Measurements from ENCODE around the gene LNX1.
"Not testable (repeated sequence)": the region's sequence is repeated elsewhere in the genome, so short reads cannot be mapped to it uniquely, and the experiment has no call there.

The LNX1 gene

GRCh38 chr4:53476232-53477037 lies 114.9 kb downstream of the LNX1 start:
- no peak for DNase-seq (ENCODE audit: extremely low read depth in 1 of 2, low read depth in 1 of 2)

- not testable (repeated sequence) for DNase-seq (ENCODE audit: extremely low read depth in 1 of 2, low read depth in 1 of 2)
Observed at GRCh38 chr4:53466576-53466975, 124.7 kb downstream of the LNX1 start.

GRCh38 chr4:53465891-53466290 lies 125.4 kb downstream of the LNX1 start:
- DNase-seq (ENCODE audit: extremely low read depth in 1 of 2, low read depth in 1 of 2) = no peak

GRCh38 chr4:53465281-53465680 lies 126.0 kb downstream of the LNX1 start:
- DNase-seq (ENCODE audit: extremely low read depth in 1 of 2, low read depth in 1 of 2) = no peak

DNA sequence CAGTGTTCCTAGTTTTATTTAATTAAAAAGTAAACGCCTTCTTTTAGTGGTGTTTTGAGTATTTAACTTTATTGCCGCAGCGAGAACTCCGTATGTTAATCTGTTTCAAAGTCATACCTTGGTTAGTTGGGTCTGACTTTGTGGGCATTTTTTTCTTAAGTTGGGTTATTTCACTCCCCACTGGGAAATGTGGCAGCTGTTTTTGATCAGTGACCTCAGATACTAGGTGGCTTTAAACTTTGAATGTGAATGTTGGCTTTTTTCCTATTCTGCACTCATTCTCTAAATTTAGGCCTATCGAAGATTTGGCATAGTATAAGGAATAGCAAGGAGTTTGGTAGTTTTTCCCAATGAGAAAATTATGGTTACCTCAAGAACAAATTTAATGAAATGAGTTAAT lies 127.9 kb downstream of the LNX1 start:
- no peak for DNase-seq (ENCODE audit: extremely low read depth in 1 of 2, low read depth in 1 of 2)

GRCh38 chr4:53461244-53461643 lies 130.0 kb downstream of the LNX1 start:
- DNase-seq (ENCODE audit: extremely low read depth in 1 of 2, low read depth in 1 of 2) = no peak

DNA sequence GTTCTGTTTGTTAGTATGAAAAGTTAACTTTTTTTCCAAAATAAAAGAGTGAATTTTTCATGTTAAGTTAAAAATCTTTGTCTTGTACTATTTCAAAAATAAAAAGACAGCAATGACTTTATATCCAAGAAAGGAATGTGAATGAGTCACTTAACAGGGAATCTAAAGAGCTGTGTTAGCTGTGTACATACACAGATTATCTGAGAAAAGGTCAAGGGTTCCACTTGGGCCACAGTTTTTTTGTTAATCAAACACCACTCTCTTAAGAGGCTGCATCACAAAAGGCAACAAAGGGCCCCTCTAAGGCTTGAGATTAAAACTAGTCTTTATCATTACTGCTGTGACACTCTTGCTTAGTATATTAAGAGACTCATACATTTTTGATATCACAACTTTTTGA lies 131.7 kb downstream of the LNX1 start:
- no peak for DNase-seq (ENCODE audit: extremely low read depth in 1 of 2, low read depth in 1 of 2)

DNA sequence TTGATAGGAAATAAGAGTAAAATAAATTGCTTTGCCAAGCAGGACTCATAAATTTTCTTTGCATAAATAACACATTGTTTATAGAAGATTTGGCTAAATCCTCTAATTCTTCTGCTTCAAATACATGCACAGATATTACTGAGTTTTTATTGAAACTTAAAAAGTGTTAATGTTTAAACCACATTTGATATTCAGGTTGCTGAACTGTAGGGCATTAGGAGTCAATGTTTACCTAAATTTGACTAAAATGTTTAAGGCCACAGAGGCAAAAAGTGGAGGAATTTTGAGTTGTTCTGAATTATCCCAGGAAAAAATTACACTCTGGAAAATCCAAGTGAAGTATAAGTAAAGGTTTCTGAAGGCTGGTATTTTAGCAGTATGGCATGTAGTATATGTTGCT lies 135.1 kb downstream of the LNX1 start:
- no peak for DNase-seq (ENCODE audit: extremely low read depth in 1 of 2, low read depth in 1 of 2)

- DNase-seq (ENCODE audit: extremely low read depth in 1 of 2, low read depth in 1 of 2) = no peak
Observed at GRCh38 chr4:53455766-53456165, 135.5 kb downstream of the LNX1 start.

GRCh38 chr4:53453385-53453784 lies 137.9 kb downstream of the LNX1 start:
- DNase-seq (ENCODE audit: extremely low read depth in 1 of 2, low read depth in 1 of 2) = no peak

- no peak for DNase-seq (ENCODE audit: extremely low read depth in 1 of 2, low read depth in 1 of 2)
Observed at GRCh38 chr4:53450773-53451172, 140.5 kb downstream of the LNX1 start.

DNA sequence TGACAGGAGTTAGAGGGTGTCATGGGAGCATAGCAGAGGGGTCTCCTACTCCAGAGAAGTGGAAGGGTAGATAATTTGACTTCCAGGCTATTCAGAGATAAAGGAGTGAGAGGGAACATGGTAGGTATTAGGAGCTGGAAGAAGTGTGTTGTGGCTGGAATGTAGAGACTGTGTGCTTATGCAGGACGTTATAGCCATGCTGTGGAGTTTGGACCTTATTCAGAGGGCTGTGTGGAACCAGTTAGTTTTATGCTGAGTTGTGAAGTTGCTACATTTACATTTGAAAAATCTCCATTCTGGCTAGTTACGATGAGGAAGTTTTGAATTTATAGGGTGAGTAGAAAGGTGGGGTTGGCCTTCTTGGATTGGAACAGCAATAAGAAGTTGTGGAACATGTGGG lies 146.3 kb downstream of the LNX1 start:
- no peak for DNase-seq (ENCODE audit: extremely low read depth in 1 of 2, low read depth in 1 of 2)

DNA sequence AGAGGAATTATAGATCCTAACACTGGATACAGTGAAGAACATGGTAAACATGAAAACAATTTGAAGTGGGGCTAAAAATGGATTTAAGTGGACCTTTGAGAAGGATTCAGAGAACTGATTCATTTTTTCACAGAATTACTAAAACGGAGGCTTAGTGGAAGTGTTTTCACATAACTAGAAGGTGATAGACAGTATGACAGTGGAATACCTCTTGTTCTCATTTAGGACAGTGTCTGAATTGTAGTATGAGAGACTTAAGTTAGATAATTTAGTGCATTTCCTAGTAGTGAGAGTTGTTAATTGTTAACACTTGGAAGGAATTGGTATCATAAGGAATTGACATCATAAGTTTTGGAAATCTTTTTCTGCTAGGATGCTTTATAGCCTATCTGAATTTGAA lies 149.7 kb downstream of the LNX1 start:
- no peak for DNase-seq (ENCODE audit: extremely low read depth in 1 of 2, low read depth in 1 of 2)

GRCh38 chr4:53436251-53436650 lies 155.0 kb downstream of the LNX1 start:
- no peak for DNase-seq (ENCODE audit: extremely low read depth in 1 of 2, low read depth in 1 of 2)

DNA sequence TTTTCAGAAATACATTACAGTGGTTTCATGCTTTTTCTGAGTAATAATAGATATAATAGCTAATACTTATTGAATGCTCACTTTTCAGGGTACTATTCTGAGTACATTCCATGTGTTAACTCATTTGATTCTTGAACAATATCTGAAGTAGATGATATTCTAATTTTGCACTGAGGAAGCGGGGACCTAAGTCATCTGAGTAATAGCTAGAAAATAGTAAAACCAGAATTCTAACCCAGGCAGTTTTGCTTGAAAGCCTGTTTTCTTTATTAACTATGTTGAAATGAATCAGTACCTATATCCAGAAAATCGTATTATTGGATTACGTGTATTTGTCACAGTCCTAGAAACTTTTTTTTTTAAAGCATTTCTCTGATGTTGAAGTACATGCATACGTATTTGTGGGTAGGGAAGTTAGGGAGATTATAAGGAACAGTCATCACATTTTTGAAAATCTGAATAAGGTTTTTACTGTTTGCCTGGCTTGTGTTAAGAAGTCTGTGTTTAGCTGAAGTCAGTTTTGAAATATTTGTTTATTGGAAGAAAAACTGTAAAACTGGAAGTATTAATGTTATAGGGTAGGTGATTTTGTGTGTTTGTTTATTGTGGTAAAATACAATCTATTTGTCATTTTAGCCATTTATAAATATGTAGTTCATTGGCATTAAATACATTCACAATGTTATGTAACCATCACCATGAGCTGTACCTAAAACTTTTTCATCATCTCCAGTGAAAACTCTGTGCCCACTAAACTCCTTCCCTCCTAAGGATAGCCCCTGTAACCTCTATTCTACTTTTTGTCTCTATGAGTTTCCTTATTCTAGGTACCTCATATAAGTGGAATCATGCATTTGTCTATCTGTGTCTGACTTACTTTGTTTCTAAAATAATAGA lies 158.5 kb downstream of the LNX1 start:
- DNase-seq (ENCODE audit: extremely low read depth in 1 of 2, low read depth in 1 of 2) = no peak

DNA sequence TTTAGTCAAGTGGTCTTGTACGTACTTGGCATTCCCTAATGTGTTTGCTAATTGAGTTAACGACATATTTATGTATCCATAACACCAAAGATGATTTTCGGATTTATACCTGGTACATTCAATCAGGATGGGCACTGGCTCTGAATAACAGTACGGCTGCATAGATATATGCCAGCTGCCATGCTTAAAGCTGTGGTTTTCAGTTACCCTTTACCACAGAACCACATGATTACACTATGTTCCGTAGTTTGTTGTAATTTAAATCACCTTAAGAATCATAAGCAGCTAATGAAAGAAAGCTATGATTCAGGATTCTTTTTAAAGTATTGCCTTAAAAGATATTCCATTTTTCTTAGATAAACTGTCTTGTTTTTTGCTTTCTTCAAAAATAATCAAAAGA lies 160.2 kb downstream of the LNX1 start:
- no peak for DNase-seq (ENCODE audit: extremely low read depth in 1 of 2, low read depth in 1 of 2)

DNA sequence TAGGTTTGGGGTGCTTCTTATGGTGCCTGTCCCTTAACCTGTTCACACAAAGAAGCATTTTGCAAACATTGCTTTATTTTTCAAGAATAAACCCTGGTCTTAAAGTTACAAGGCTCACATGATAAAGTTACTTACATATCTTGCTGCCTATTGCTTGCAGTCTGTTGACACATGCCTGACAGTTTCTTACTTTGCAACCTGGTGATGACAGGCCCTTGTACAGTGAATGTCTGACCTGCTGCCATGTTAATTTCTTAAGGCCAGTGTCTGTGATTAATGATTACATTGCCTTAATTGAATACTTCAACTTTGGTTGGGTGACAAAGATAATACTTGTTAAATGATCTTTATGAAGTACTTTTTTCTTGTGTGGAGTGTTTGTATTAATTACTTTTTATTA lies 163.9 kb downstream of the LNX1 start:
- DNase-seq (ENCODE audit: extremely low read depth in 1 of 2, low read depth in 1 of 2) = no peak

- no peak for DNase-seq (ENCODE audit: extremely low read depth in 1 of 2, low read depth in 1 of 2)
Observed at GRCh38 chr4:53424280-53424679, 167.0 kb downstream of the LNX1 start.

GRCh38 chr4:53422367-53422766 lies 168.9 kb downstream of the LNX1 start:
- DNase-seq (ENCODE audit: extremely low read depth in 1 of 2, low read depth in 1 of 2) = no peak

DNA sequence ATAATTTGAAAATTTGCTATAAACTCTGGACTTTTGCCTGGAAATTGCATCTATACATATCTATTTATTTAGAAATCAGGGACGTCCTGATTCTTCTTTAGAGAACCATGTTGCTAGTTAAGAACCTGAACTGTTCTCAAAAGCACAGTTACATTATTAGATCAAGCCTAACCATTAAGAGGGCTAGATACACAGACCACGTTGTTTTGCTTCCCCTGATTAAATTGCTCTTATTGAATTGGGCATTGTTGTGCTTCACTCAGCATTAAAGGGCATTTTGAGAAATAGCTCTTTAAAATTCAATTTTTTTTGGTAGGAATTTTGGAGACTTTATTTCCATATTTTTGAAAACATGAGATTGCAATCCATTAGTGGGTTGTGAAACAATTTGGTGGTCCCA lies 169.5 kb downstream of the LNX1 start:
- no peak for DNase-seq (ENCODE audit: extremely low read depth in 1 of 2, low read depth in 1 of 2)

GRCh38 chr4:53419208-53419607 lies 172.1 kb downstream of the LNX1 start:
- DNase-seq (ENCODE audit: extremely low read depth in 1 of 2, low read depth in 1 of 2) = no peak

- DNase-seq (ENCODE audit: extremely low read depth in 1 of 2, low read depth in 1 of 2) = not testable (repeated sequence)
Observed at GRCh38 chr4:53409479-53409878, 181.8 kb downstream of the LNX1 start.

Data from activated CD8-positive, alpha-beta memory T cell treated with anti-CD3 and anti-CD28 coated beads for 1 hour (primary cell).